ENCODE results near the gene COL6A3.

COL6A3 gene

DNA sequence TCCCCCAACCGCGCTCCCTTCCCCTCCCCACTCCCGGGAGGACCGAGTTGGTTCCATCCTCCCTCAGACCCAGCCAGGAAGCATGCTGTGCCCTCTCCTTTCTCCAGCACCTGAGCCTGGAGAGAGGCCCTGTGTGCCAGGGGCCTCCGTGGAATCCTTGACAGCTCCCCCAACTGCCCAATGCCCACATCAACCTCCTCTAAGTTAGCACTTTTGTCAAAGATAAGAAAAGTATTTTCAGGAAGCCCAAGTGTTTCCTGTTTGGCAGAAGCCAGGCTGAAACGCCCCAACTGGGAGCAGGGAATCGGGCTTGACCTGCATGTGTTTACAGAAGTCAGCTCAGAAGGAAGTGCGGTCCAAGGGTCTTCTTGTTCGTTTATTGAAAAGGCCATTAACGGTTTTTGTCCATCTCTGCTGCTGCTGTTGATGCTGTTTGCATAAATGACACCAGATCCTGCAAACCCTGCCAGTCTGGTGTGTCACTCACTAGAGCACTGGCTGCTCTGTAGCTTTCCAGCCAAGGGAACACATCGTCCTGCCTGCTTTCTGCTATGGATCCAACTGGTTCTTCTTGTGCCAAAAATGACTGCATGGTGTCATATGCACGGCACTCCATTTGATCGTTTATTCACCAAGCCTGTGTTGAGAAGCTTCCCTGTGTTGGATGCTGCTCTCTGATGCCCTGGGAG is 35.4 kb upstream of the COL6A3 start:
- peaks cover 21% of the 10 kb centered on the region for H3K4me1 Mint-ChIP-seq
- H3K36me3 Mint-ChIP-seq, result no peaks in the 10 kb centered on the region
- DNase-seq (ENCODE audit: low spot score in 2 of 2) (no peak), ATAC-seq (no peak)
- H3K4me3 Mint-ChIP-seq, result no peak overlapping the region
- H3K9me3 Mint-ChIP-seq, result no peaks in the 10 kb centered on the region
- H3K27ac Mint-ChIP-seq, result peak overlapping the region; percentile 54

DNA sequence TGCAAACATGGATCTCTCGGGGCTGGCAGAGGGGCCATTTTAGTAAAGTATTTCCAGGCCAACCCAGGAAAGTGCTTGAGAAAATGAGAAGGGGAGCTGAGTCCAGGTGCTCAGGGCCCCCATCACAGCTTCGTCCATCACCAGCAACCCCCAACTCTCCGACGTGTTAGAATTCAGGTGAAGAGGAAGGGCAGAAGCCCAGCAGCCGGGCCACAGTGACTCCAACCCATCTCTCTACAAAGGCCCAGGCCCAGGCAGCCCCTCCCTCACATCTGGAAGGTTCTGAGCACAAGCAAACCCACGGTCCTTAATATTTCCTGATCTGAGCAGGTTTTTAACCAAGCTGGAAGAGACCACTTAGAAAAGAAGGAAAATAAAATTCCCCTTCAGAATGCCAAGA is 34.7 kb upstream of the COL6A3 start:
- Mint-ChIP-seq H3K4me1 (peaks cover 23% of the 10 kb centered on the region), H3K27ac (peak overlapping the region; percentile 54), H3K36me3 (no peaks in the 10 kb centered on the region), H3K4me3 (no peak overlapping the region), H3K9me3 (no peaks in the 10 kb centered on the region)
- ATAC-seq (no peak), DNase-seq (ENCODE audit: low spot score in 2 of 2) (no peak)

DNA sequence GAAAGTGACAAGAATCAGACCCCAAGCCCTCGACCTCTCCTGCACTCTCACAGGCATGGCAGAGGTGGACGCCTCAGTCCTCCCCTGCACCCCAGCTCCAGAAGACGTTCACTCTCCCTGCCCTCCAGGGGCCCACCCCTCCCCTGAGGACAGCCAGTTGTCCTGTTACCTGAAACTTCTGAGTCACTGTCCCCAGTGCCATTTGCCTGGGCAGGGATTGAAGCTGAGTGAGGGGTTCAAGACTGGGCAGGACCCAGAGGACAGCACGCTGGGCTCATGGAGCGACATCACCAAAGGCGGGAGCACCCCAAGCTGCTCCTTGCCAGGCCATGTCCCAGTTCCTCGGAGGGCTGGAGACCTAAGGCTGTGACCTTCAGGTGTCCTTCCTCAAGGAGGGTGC is 34.2 kb upstream of the COL6A3 start:
- ATAC-seq (no peak), DNase-seq (ENCODE audit: low spot score in 2 of 2) (no peak)
- Mint-ChIP-seq H3K4me1 (peaks cover 20% of the 10 kb centered on the region), H3K27ac (no peak overlapping the region), H3K9me3 (no peaks in the 10 kb centered on the region), H3K36me3 (no peaks in the 10 kb centered on the region), H3K4me3 (no peak overlapping the region)

DNA sequence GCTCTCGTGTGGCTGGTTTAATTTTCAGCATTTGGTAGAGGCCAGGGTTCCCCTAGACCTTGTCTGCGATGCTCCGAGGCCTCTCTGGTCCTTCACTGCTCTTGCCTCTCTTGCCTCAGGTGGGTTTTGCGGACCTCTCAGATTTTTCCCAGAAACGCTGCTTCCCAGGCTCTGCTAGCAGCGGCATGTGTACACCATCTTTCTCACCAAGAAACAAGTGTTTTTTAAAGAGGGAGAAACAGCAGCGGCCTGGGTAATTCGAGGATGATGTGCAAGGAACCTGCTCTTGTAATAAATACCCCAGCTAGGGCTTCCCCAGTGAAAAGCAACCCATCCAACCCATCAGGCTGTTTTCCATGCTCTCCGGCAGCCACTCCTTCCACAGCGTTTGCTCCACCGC is 33.5 kb upstream of the COL6A3 start:
- H3K4me3 Mint-ChIP-seq, result no peak overlapping the region
- H3K4me1 Mint-ChIP-seq, result peaks cover 27% of the 10 kb centered on the region
- H3K9me3 Mint-ChIP-seq, result no peaks in the 10 kb centered on the region
- no peak for ATAC-seq
- peak overlapping the region; percentile 36 for H3K27ac Mint-ChIP-seq
- no peak for DNase-seq (ENCODE audit: low spot score in 2 of 2)
- no peaks in the 10 kb centered on the region for H3K36me3 Mint-ChIP-seq

DNA sequence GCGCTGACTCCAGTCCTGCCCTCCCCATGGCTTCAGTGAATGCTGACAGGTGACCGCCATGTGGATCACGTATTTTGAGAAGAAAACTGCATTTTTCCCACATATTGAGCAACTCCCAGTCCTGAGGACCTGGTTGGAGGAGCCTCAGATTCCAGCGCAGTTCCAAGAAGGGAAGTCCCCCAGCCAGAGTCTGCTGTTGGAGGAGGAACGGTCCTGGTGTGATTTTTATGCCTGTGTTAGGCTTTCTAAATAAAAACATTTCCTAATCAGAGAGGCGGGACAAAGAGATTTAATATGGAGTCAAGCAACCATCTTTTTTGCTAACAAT is 32.3 kb upstream of the COL6A3 start:
- no peak for DNase-seq (ENCODE audit: low spot score in 2 of 2)
- ATAC-seq, result no peak
- H3K36me3 Mint-ChIP-seq, result no peaks in the 10 kb centered on the region
- peaks cover 39% of the 10 kb centered on the region for H3K4me1 Mint-ChIP-seq
- no peak overlapping the region for H3K4me3 Mint-ChIP-seq
- H3K9me3 Mint-ChIP-seq, result no peaks in the 10 kb centered on the region
- H3K27ac Mint-ChIP-seq, result no peak overlapping the region

DNA sequence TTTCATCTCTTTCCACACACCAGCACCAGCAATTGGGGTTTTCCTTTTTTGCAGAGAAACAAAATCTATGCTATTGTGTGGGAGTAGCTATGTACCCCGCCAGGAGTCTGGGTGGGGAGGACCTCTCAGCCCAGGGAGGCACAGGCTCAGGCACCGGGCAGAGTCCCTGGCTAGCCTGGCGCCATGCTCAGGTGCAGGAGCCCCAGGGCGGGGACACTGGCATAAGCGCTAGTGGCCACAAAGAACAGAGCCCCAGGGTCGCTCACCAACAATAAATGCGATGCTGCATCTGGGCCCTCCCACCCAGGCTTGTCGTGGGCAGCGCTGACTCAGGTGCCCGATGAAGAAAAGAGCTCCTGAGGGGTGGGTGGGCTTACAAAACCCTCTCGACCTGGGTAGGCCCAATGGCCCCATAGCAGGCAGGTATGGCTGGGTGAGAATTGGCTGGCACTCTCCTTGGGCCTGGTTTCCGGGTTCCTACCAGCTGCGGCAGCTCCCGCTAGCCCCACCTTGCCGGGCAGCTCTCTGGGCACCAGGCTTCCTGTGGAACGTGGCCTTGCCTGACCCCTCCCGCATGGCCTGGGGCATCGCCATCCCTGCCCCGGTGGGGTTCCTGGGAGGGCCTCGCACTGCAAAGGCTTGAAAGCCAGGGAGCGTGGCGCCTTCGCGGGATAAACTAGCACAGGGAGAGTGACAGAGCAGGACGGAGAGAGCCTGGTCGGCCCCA is 31.8 kb upstream of the COL6A3 start:
- H3K36me3 Mint-ChIP-seq, result peaks cover 2% of the 10 kb centered on the region
- no peaks in the 10 kb centered on the region for H3K9me3 Mint-ChIP-seq
- H3K4me1 Mint-ChIP-seq, result peaks cover 44% of the 10 kb centered on the region
- no peak overlapping the region for H3K4me3 Mint-ChIP-seq
- DNase-seq (ENCODE audit: low spot score in 2 of 2) (no peak), ATAC-seq (no peak)
- H3K27ac Mint-ChIP-seq, result no peak overlapping the region

DNA sequence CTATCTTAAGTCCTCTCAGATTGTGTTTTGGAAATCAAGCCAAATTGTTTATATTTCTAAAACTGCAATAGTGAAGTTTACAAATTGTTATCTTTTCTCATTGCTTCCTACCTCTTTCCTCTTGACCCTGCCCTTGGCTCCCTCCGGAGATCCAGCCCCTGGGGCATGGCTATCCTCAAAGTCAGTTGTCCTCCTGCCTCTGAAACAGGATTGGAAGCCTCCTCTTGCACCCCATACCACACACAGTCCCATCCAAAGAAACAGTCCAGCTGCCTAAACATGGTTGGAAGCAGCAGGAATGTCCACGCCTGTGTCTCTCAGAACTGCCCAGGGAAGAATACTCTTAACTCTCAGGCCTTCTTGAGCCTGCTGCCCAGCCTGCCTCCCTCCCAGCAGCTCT is 30.1 kb upstream of the COL6A3 start:
- Mint-ChIP-seq H3K4me3 (no peak overlapping the region), H3K4me1 (peaks cover 52% of the 10 kb centered on the region)
- no peak for ATAC-seq

DNA sequence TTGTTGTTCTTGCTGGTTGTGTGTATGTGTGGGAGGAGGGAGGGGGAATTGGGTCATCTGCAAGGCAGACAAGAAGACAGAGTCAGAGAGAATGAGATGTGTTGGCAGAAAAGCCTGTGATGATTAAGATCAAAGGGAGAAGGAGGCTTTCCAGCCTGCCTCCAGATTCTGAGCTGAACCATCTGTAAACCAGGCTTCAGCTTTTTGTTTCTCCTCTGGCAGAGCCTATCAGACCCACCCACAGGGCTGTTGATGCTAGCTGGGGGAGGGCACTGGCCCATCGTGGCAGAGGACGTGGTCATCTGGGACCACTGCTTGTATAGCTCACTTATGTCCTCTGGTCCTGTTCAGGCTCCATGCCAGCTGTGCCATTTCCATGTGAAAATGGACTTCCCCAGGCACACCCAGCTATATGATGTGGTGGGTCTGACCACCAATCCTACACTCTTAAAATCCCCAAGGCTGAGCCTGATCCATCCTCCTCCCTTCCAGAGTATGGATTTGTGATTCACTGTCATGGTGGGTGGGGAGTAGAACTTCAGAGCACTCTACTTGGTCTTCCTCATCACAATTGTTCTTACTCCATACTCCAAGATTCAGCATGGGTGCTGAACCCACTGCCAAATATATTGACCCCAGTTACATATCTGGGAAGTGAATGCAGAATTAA is 27.8 kb upstream of the COL6A3 start:
- Mint-ChIP-seq H3K27ac (peak overlapping the region; percentile 89), H3K4me3 (peak overlapping the region; percentile 36), H3K4me1 (peaks cover 75% of the 10 kb centered on the region), H3K9me3 (peaks cover 3% of the 10 kb centered on the region), H3K36me3 (peaks cover 13% of the 10 kb centered on the region)
- ATAC-seq (peak; percentile 79), DNase-seq (ENCODE audit: low spot score in 2 of 2) (no peak)

More for the DNA sequence above, 30.1 kb upstream of the COL6A3 start:
- no peak for DNase-seq (ENCODE audit: low spot score in 2 of 2)
- peak overlapping the region; percentile 61 for H3K27ac Mint-ChIP-seq
- peaks cover 3% of the 10 kb centered on the region for H3K9me3 Mint-ChIP-seq
- peaks cover 13% of the 10 kb centered on the region for H3K36me3 Mint-ChIP-seq

DNA sequence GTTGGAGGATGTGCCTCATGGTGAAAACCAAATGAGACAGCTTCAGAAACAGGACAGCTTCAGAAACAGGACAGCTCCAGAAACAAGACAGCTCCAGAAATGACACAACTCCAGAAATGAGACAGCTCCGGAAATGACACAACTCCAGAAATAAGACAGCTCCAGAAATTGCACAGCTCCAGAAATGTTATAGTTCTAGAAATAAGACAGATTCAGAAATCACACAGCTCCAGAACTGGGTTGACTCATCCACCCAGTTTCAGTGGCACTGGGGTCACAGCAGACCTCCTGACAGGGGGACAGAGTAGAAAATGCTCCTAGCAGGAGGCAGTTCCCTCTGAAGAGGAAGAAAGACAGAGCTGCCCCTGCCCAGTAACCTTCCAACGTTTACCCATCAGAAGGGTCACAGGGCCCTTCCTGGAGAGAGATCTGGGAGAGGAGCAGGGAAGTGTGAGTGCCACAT is 26.9 kb upstream of the COL6A3 start:
- peaks cover 84% of the 10 kb centered on the region for H3K4me1 Mint-ChIP-seq
- DNase-seq (ENCODE audit: low spot score in 2 of 2) (peak; percentile 45 to 86), ATAC-seq (peak; percentile 92)
- peaks cover 3% of the 10 kb centered on the region for H3K9me3 Mint-ChIP-seq
- H3K27ac Mint-ChIP-seq, result peak overlapping the region; percentile 89
- peak overlapping the region; percentile 36 for H3K4me3 Mint-ChIP-seq
- peaks cover 13% of the 10 kb centered on the region for H3K36me3 Mint-ChIP-seq

DNA sequence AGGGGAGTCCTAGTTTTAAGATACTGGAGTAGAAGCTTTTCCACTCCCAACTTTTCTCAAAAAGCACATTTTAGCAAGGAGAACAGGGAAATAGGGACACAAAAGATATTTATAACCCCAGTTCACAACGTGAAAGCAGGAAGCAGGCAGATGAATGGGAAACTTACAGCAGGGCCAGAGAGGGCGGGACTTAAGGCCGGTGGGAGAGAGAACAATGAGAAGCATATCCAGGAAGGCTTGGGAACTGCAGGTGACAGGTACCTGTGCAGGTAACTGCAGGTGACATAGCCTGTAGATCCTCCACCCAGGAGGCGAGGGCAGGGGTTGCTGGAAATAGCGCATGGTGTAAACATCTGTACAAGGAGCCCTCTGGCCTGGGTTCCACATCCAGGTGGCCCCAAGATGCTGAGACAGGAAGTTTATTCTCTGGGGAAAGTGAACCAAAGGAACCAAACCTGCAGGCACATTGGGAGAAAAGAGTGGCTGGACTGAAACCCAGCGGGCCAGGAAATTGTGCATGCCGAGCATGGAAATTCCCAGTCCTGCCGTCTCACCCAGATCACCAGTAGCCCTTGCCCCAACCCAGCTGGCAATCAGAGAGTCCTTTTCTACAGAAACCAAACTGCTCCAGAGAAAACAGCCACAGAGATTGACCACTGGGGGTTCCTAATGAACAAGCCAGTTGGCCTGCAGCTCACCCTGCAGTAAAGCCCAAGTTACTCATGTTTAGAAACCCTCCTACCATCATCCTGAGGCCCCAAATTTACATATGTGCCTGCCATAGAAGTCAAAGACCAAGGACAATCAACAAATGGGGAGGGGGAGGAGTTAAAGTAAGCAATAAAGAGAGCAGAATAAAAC is 24.3 kb upstream of the COL6A3 start:
- Mint-ChIP-seq H3K9me3 (peaks cover 3% of the 10 kb centered on the region), H3K36me3 (peaks cover 28% of the 10 kb centered on the region), H3K4me3 (peak overlapping the region; percentile 26), H3K27ac (peak overlapping the region; percentile 68), H3K4me1 (peaks cover 100% of the 10 kb centered on the region)
- DNase-seq (ENCODE audit: low spot score in 2 of 2) (no peak), ATAC-seq (no peak)

DNA sequence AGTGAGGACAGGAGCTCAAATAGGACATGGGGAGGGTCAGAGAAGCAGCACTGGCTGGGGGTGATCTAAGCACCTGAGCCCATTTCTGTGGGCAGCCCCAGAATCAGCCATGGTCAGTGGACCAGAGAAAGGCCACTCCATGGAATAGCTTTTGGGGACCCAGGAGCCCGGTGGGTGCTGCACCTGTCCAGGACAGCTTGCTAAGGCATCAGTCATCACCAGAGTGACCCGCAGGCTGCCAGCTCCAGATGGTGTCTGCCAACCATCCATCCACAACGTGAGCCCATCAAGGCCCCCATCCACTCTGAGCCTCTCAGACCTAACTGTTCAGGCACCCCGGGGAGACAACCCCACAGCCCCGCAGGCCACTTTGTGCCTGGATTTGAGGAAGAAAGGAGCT is 23.6 kb upstream of the COL6A3 start:
- Mint-ChIP-seq H3K4me1 (peaks cover 100% of the 10 kb centered on the region), H3K36me3 (peaks cover 36% of the 10 kb centered on the region), H3K27ac (peak overlapping the region; percentile 76), H3K9me3 (peaks cover 3% of the 10 kb centered on the region), H3K4me3 (peak overlapping the region; percentile 26)
- no peak for DNase-seq (ENCODE audit: low spot score in 2 of 2)
- ATAC-seq, result no peak

DNA sequence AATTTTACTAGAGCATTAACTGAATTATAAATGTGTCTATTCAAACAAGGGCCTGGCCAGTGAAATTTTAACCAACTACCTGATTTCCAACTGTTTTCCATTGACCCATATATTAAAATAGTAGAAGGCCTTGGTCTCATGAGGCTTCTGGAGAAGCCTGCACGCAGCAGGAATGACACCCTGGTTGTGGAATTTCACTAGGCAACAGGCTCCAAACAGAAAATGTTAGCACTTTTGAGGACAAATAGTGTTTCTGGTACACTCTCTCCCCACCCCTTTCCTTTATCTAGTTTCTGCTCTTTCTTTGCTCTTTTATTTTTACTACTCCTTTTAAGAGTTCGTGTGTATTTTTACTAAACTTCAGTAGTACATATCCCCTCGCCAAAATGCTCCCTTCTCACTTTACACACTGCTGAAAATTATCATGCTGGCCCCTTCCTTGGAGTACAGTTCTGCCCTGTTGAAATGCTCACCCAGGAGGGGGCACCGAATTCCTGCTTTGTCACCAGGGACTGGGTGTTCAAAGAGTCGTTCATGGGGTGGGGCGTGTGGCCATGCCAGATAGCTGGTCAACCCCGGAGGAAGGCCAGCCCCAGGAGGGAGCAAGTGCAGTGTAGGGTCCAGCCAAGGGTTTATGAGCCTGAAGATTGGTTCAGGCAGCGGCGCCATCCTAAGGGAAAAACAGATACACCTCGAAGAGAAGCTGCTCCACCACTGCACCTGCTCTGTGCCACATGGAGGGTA is 22.1 kb upstream of the COL6A3 start:
- peak overlapping the region; percentile 96 for H3K27ac Mint-ChIP-seq
- H3K4me3 Mint-ChIP-seq, result peak overlapping the region; percentile 80
- ATAC-seq (no peak), DNase-seq (ENCODE audit: low spot score in 2 of 2) (no peak)
- H3K9me3 Mint-ChIP-seq, result peaks cover 3% of the 10 kb centered on the region
- peaks cover 44% of the 10 kb centered on the region for H3K36me3 Mint-ChIP-seq
- peaks cover 100% of the 10 kb centered on the region for H3K4me1 Mint-ChIP-seq

DNA sequence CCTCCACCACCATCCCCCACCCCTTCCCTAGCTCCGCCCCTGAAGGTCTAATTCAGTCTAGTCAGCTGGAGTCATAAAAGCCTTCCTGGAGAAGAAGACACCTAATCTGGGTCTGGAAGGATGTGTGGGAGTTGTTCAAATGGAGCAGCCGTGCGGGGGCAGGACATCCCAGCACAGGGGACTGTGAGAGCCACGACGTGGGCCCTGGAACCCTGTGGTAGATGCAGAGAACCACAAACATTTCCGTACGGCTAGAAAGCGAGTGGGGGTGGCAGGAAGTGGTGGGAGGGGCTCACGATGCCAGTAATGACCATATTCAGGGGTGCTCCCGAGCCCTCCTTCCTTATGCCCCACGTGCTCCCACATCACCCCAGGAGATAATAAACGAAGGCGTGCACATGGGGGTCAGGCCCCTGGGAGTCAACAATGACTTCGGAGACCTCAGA is 20.9 kb upstream of the COL6A3 start:
- ATAC-seq (peak; percentile 59), DNase-seq (ENCODE audit: low spot score in 2 of 2) (peak; percentile 59 to 89)
- Mint-ChIP-seq H3K4me3 (peak overlapping the region; percentile 80), H3K4me1 (peaks cover 100% of the 10 kb centered on the region), H3K27ac (peak overlapping the region; percentile 96), H3K36me3 (peaks cover 37% of the 10 kb centered on the region), H3K9me3 (no peaks in the 10 kb centered on the region)

DNA sequence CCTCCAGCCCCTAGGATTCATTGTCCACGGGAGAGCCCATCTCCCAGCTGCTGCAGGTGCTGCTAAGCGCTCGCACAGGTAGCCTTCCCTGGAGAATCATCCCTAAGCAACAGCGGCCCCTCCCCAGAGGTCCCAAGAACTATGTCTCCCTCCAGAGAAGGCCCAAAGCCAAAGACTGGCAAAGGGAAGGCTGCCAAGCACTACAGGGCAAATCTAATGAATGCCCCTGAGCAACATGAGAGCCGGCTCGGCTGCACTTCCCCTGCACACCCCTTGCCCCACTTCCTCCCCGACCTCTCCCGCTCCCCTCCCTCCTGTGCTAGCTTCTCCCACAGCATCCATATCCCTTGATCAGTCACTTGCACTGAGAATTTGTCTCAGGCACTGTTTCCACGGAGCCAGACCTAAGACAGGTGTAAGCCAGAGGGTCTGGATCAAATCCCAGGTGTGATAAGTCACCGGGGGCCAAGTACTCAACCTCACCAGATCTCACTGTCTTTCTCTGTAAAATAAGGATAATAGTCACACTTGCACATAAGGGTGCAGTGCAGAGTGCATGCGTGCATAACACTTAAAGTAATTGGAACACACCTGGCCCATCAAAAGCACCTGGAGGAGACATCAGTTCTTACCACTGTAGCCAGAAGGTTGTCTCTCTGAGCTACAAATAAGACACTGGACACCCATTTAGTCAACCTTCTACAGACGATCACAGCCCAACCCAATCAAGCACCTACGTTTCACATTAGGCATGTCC is 20.1 kb upstream of the COL6A3 start:
- Mint-ChIP-seq H3K9me3 (no peaks in the 10 kb centered on the region), H3K27ac (peak overlapping the region; percentile 96), H3K36me3 (peaks cover 39% of the 10 kb centered on the region), H3K4me3 (peak overlapping the region; percentile 80), H3K4me1 (peaks cover 100% of the 10 kb centered on the region)
- DNase-seq (ENCODE audit: low spot score in 2 of 2) (no peak), ATAC-seq (no peak)

Measured in stimulated activated effector memory CD8-positive, alpha-beta T cell treated with anti-CD3 and anti-CD28 coated beads, Interleukin-12 subunit alpha, Interleukin-12 subunit beta, amount 100 ng/mL, for 72 hours (primary cell).